Midbrain (tissue), 1 donor: ENCODE data around the gene ADPRHL1.

Experiments
- DNase-seq: peaks from one replicate; lab custom pipeline; 2025; lab: John Stamatoyannopoulos, UW

Gene ADPRHL1

GRCh38 chr13:113432506-113433270, 20.6 kb downstream of the ADPRHL1 start:
- DNase-seq = no peak

- DNase-seq = no peak
These were observed 22.1 kb downstream of the ADPRHL1 start for GRCh38 chr13:113431171-113431570.

- no peak for DNase-seq
These were observed 22.7 kb downstream of the ADPRHL1 start for GRCh38 chr13:113430378-113431110.

GRCh38 chr13:113429608-113429985, 23.7 kb downstream of the ADPRHL1 start:
- DNase-seq = no peak

- DNase-seq = no peak
These were observed 24.2 kb downstream of the ADPRHL1 start for GRCh38 chr13:113428871-113429607.

GRCh38 chr13:113428469-113428865, 24.8 kb downstream of the ADPRHL1 start:
- no peak for DNase-seq

GRCh38 chr13:113427562-113428468, 25.5 kb downstream of the ADPRHL1 start:
- no peak for DNase-seq

GRCh38 chr13:113426591-113426986, 26.7 kb downstream of the ADPRHL1 start:
- DNase-seq = no peak

GRCh38 chr13:113425941-113426590, 27.2 kb downstream of the ADPRHL1 start:
- no peak for DNase-seq

GRCh38 chr13:113423520-113424163, 29.6 kb downstream of the ADPRHL1 start:
- DNase-seq = no peak

GRCh38 chr13:113422807-113423519, 30.3 kb downstream of the ADPRHL1 start:
- DNase-seq = no peak

- DNase-seq = no peak
These were observed 31.5 kb downstream of the ADPRHL1 start for GRCh38 chr13:113421673-113422270.

- no peak for DNase-seq
These were observed 32.3 kb downstream of the ADPRHL1 start for GRCh38 chr13:113420833-113421600.

- DNase-seq = no peak
These were observed 33.1 kb downstream of the ADPRHL1 start for GRCh38 chr13:113420232-113420631.

GRCh38 chr13:113419531-113420193, 33.6 kb downstream of the ADPRHL1 start:
- DNase-seq = no peak

- no peak for DNase-seq
These were observed 34.6 kb downstream of the ADPRHL1 start for GRCh38 chr13:113418722-113419049.

- no peak for DNase-seq
These were observed 35.2 kb downstream of the ADPRHL1 start for GRCh38 chr13:113417836-113418721.
